Heart right ventricle (tissue), 16 donors: ENCODE measurements around the gene GPC5. TPM values are rescaled to one million over a fixed set of nuclear protein-coding genes. Genes with fewer than 3 reads are reported as not detected.
"Not testable (repeated sequence)": the region's sequence is repeated elsewhere in the genome, so short reads cannot be mapped to it uniquely, and the experiment has no call there.

Source experiments
- ATAC-seq, 8 donors: fragments of 200-7000 bp; cut with Tn5 transposase; one replicate each; pipeline ENCODE4 v1.9.1; 2020; ENCODE audit warnings: mild to moderate bottlenecking in 8 of 8, moderate library complexity in 8 of 8, moderate number of reproducible peaks in 1 of 8
- DNase-seq, 2 donors: peaks; one replicate each; pipeline ENCODE4 v3.0.0-alpha.2; 2020
- H3K27ac ChIP-seq, 10 donors: fragments of 200-600 bp; sonication (generic) in 2 of 10; one replicate each; pipeline versions ENCODE4 v1.5.0 to v1.8.0; 2020 to 2022; ENCODE audit warnings: mild to moderate bottlenecking in 3 of 10
- H3K27me3 ChIP-seq, 7 donors: fragments of 200-600 bp; one replicate each; pipeline ENCODE4 v1.8.0; 2021 to 2022; ENCODE audit warnings: mild to moderate bottlenecking in 2 of 7
- H3K36me3 ChIP-seq, 9 donors: fragments of 200-600 bp; sonication (generic) in 1 of 9; one replicate each; pipeline versions ENCODE4 v1.5.0 to v1.8.0; 2020 to 2022; ENCODE audit warnings: mild to moderate bottlenecking in 2 of 9
- H3K4me1 ChIP-seq, 9 donors: fragments of 200-600 bp; sonication (generic) in 1 of 9; one replicate each; pipeline versions ENCODE4 v1.5.0 to v1.8.0; 2020 to 2022; ENCODE audit warnings: mild to moderate bottlenecking in 4 of 9
- H3K4me3 ChIP-seq, 10 donors: fragments of 200-600 bp; sonication (generic) in 2 of 10; one replicate each; pipeline versions ENCODE4 v1.5.0 to v1.8.0; 2020 to 2022; ENCODE audit warnings: mild to moderate bottlenecking in 7 of 10, moderate library complexity in 2 of 10
- H3K9me3 ChIP-seq, 11 donors: fragments of 200-600 bp in 10 of 11; sonication (generic) in 2 of 11; one replicate each; pipeline versions ENCODE4 v1.5.0 to v1.8.0; 2013 to 2022; ENCODE audit warnings: mild to moderate bottlenecking in 2 of 11, control low read depth in 1 of 11, moderate library complexity in 1 of 11
- CTCF ChIP-seq, 9 donors: fragments of 200-600 bp; sonication (generic) in 2 of 9; IDR thresholded peaks; one replicate each; pipeline versions ENCODE4 v1.5.0 to v1.8.0; 2021 to 2022; ENCODE audit warnings: antibody characterized with exemption in 9 of 9, mild to moderate bottlenecking in 5 of 9, moderate library complexity in 1 of 9
- WGBS, 2 donors: extraction: QIAGEN DNeasy Blood & Tissue Kit; methylation state at CpG; one replicate each; pipeline ENCODE4 v1.1.7; 2013; ENCODE audit warnings: inconsistent platforms in 1 of 2; 5-methylcytosine and 5-hydroxymethylcytosine counted together
- intact Hi-C, 10 donors: fragments of 100-400 bp; cut with DNase I; formaldehyde crosslinking; loops; one replicate each; pipeline versions ENCODE4 v1.11.1 to v1.14.2; 2022
- polyA plus RNA-seq, 2 donors: library from polyadenylated mRNA; stranded (reverse); fragments of 200-250 nt; gene quantifications; one replicate each; pipeline ENCODE4 v1.2.3, GENCODE V29; 2013
- total RNA-seq, 10 donors: library from RNA; stranded (reverse); fragmentation: NEBNext Ultra II Directional in 3 of 10; extraction: Animal tissue kit (Norgen Biotek cat#: 25700) in 3 of 10; gene quantifications; one replicate each; pipeline versions ENCODE4 v1.2.1 to v1.2.4, GENCODE V29; 2021 to 2023
- donor health status: Arrhythmogenic right ventricular cardiomyopathy.
- donor health status: ischemic (EF 13 %, LVEDD 7.1; RV severe dilation, severe dysfunction).
- donor health status: healthy with polysubstance abuse.
- donor health status: DM: no; HTN: yes; CAD: no.
- donor health status: DM: no; HTN: no; CAD: no.
- donor health status: ischemic (EF 25% LVEDD 6.9; RV normal size, moderate dysfunction).
- donor health status: ischemic (EF 25% LVEDD 5.7; RV mildly dilated, moderate dysfunction).
- donor health status: healthy.
- donor health status: DM: yes; HTN: yes; CAD: no.
- donor health status: Ischemic cardiomyopathy.
- donor health status: ischemic (EF 35%, LVEDD 5.7; RV mildly dilated, moderate dysfunction).
- donor health status: nonischemic (EF 11% LVEDD 7.7; RV severe dilation, severe dysfunction).
- donor health status: DM: yes; HTN: yes; CAD: no.
- donor health status: PGD.
- donor health status: ischemic (EF 29% LVEDD 5.4; RV normal size, mild dysfunction).
- donor health status: nonischemic (EF 23%, LVEDD 6.1; RV moderate dilation, normal function).

GPC5 gene
- total and polyA plus RNA-seq, 12 donors, result 0.01 to 3.5 (median 0.70) TPM; not detected in 1

- 56 to 60% methylated on average over 3 of the region's 3 CpGs for WGBS, 2 donors
- ATAC-seq, result no peak
These were observed 1131.9 kb downstream of the GPC5 start for GRCh38 chr13:92530364-92530763.

GRCh38 chr13:92535222-92536006 is 1137.0 kb downstream of the GPC5 start:
- no peak overlapping the region for H3K4me3 ChIP-seq
- DNase-seq, result no peak
- no peak for ATAC-seq
- H3K36me3 ChIP-seq, result no peaks in the 10 kb centered on the region
- intact Hi-C loops, result no loop called here
- H3K27ac ChIP-seq, result no peak overlapping the region
- H3K27me3 ChIP-seq, result no peaks in the 10 kb centered on the region
- TF ChIP-seq CTCF (IDR thresholded peaks at IDR 0.05), result no peak
- H3K4me1 ChIP-seq, result no peaks in the 10 kb centered on the region
- H3K9me3 ChIP-seq, result peaks cover 0 to 4% (median 0%) of the 10 kb centered on the region in 11 donors
- 88 to 91% methylated on average over 6 of the region's 6 CpGs for WGBS, 2 donors

More at GRCh38 chr13:92530364-92530763, 1131.9 kb downstream of the GPC5 start:
- no peaks in the 10 kb centered on the region for H3K27me3 ChIP-seq
- no peaks in the 10 kb centered on the region for H3K4me1 ChIP-seq
- no peak for DNase-seq
- no peaks in the 10 kb centered on the region for H3K9me3 ChIP-seq
- H3K27ac ChIP-seq, result no peak overlapping the region
- intact Hi-C loops, result no loop called here
- no peak overlapping the region for H3K4me3 ChIP-seq
- TF ChIP-seq CTCF (IDR thresholded peaks at IDR 0.05), result no peak
- no peaks in the 10 kb centered on the region for H3K36me3 ChIP-seq

- TF ChIP-seq CTCF (IDR thresholded peaks at IDR 0.05), result no peak
- H3K36me3 ChIP-seq, result no peaks in the 10 kb centered on the region
- 80 to 85% methylated on average over 2 of the region's 2 CpGs for WGBS, 2 donors
- H3K4me3 ChIP-seq, result no peak overlapping the region
- no peak overlapping the region for H3K27ac ChIP-seq
- DNase-seq, result no peak
- intact Hi-C loops, result no loop called here
- H3K27me3 ChIP-seq, result no peaks in the 10 kb centered on the region
- no peak for ATAC-seq
- H3K4me1 ChIP-seq, result no peaks in the 10 kb centered on the region
- H3K9me3 ChIP-seq, result peaks cover 0 to 7% (median 0%) of the 10 kb centered on the region in 11 donors
These were observed 1139.0 kb downstream of the GPC5 start for GRCh38 chr13:92537471-92537870.

- Histone ChIP-seq H3K27me3 (no peaks in the 10 kb centered on the region), H3K9me3 (peaks cover 0 to 14% (median 0%) of the 10 kb centered on the region in 11 donors), H3K36me3 (no peaks in the 10 kb centered on the region), H3K4me1 (no peaks in the 10 kb centered on the region), H3K27ac (no peak overlapping the region), H3K4me3 (no peak overlapping the region)
- DNase-seq (no peak), ATAC-seq (no peak)
- intact Hi-C loops, result no loop called here
- WGBS, 2 donors, result 84 to 91% methylated on average over 3 of the region's 3 CpGs
- no peak for TF ChIP-seq CTCF (IDR thresholded peaks at IDR 0.05)
These were observed 1139.7 kb downstream of the GPC5 start for GRCh38 chr13:92538164-92538563.

GRCh38 chr13:92539148-92539547 is 1140.7 kb downstream of the GPC5 start:
- H3K27me3 ChIP-seq, H3K27ac ChIP-seq, H3K4me1 ChIP-seq, ATAC-seq, DNase-seq, H3K36me3 ChIP-seq, H3K4me3 ChIP-seq, intact Hi-C loops: not testable (repeated sequence)
- 94% methylated on average over 4 of the region's 4 CpGs for WGBS, 2 donors
- H3K9me3 ChIP-seq, result peaks cover 0 to 18% (median 0%) of the 10 kb centered on the region in 11 donors
